NB4 (cell line): Measurements from ENCODE around the gene NUP35.

Experiments
- CTCF ChIP-seq: IDR thresholded peaks from one replicate; pipeline ENCODE4 v1.5.1; 2012; ENCODE audit warnings: low read depth, low read length
- MYC ChIP-seq: IDR thresholded peaks from 2 replicates; pipeline ENCODE4 v1.6.1; 2011; ENCODE audit warnings: low read depth, low read length
- POLR2A ChIP-seq: IDR thresholded peaks from 2 replicates; pipeline ENCODE4 v1.6.1; 2011; ENCODE audit warnings: mild to moderate bottlenecking; ENCODE audit not compliant: insufficient read length; ENCODE audit errors: extremely low read depth
- TF ChIP-seq, protein P1 (sequence below): IDR thresholded peaks from 2 replicates; pipeline ENCODE4 v1.6.1; 2011; ENCODE audit warnings: low read depth, low read length

- TF ChIP-seq CTCF: no peak
- no peak for TF ChIP-seq POLR2A
- no peak for TF ChIP-seq MYC
- TF ChIP-seq, protein P1, sequence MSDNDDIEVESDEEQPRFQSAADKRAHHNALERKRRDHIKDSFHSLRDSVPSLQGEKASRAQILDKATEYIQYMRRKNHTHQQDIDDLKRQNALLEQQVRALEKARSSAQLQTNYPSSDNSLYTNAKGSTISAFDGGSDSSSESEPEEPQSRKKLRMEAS: no peak
These were observed 34.9 kb upstream of the NUP35 start for GRCh38 chr2:183089192-183089851.
